Colonic mucosa (tissue), 4 donors: ENCODE data around the gene AHI1. TPM values are rescaled to one million over a fixed set of nuclear protein-coding genes. Genes with fewer than 3 reads are reported as not detected.

Source experiments
- DNase-seq: peaks from one replicate; pipeline ENCODE4 v3.0.0-alpha.2; 2020
- H3K27ac ChIP-seq: fragments of 200-600 bp; one replicate; pipeline ENCODE4 v1.8.0; 2021
- H3K27me3 ChIP-seq: fragments of 200-600 bp; one replicate; pipeline ENCODE4 v1.8.0; 2021
- H3K36me3 ChIP-seq: fragments of 200-600 bp; one replicate; pipeline ENCODE4 v1.8.0; 2021
- H3K4me1 ChIP-seq: fragments of 200-600 bp; one replicate; pipeline ENCODE4 v1.8.0; 2021; ENCODE audit warnings: mild to moderate bottlenecking
- H3K4me3 ChIP-seq: fragments of 200-600 bp; one replicate; pipeline ENCODE4 v1.8.0; 2021
- H3K9ac ChIP-seq, 2 donors: one replicate each; pipeline ENCODE4 v1.7.0; 2013; ENCODE audit warnings: control low read depth in 2 of 2, low read depth in 2 of 2, low read length in 2 of 2
- H3K9me3 ChIP-seq: fragments of 200-600 bp; one replicate; pipeline ENCODE4 v1.8.0; 2021
- intact Hi-C: fragments of 100-400 bp; cut with DNase I; formaldehyde crosslinking; loops from one replicate; pipeline ENCODE4 v1.14.1; 2022
- total RNA-seq, 2 donors: library from RNA; stranded (reverse); fragmentation: NEBNext Ultra II Directional in 1 of 2; extraction: Animal tissue kit (Norgen Biotek cat#: 25700) in 1 of 2; gene quantifications; one replicate each; pipeline ENCODE4 v1.2.1, GENCODE V29; 2021
- TF ChIP-seq, protein P1 (sequence below): fragments of 200-600 bp; IDR thresholded peaks from one replicate; pipeline ENCODE4 v1.8.0; 2022; ENCODE audit warnings: antibody characterized with exemption, mild to moderate bottlenecking
- donor health status: healthy.
- donor health status: DM: no; HTN: no; CAD: no.
- donor health status: DM: no; HTN: no; CAD: no.

Gene AHI1
- total RNA-seq, 2 donors from 2014 or later, result 21.0 to 25.5 TPM

DNA sequence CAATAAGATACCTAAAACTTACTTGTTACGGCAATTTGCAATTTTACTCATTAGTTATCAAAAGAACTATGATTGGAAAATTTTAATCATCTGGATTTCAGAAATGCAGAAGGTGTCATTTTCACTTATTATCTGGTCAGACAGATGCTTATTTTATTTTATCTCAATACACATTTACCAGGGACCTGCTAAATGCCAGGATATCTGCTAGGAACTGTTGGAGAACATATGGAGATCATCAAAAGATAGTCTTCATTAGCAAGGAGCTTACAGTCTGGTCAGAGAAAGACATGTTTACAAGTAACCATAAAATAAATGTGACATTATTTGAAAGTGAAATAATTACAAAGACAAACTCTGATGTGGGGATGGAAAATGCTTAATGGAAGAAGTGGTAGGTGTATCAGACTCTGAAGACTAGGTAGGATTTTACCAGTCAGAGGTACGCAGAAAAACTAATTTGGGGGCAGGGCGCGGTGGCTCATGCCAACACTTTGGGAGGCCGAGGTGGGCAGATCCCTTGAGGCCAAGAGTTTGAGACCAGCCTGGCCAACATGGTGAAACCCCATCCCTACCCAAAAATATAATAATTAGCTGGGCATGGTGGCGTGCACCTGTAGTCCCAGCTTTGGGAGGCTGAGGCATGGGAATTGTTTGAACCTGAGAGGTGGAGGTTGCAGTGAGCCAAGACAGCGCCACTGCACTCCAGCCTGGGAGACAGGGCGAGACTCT is 178.6 kb downstream of the AHI1 start:
- Histone ChIP-seq H3K27ac (no peak overlapping the region), H3K4me1 (no peaks in the 10 kb centered on the region), H3K36me3 (no peaks in the 10 kb centered on the region), H3K9me3 (no peaks in the 10 kb centered on the region), H3K4me3 (no peak overlapping the region), H3K9ac (no peak overlapping the region), H3K27me3 (no peaks in the 10 kb centered on the region)
- TF ChIP-seq, protein P1, sequence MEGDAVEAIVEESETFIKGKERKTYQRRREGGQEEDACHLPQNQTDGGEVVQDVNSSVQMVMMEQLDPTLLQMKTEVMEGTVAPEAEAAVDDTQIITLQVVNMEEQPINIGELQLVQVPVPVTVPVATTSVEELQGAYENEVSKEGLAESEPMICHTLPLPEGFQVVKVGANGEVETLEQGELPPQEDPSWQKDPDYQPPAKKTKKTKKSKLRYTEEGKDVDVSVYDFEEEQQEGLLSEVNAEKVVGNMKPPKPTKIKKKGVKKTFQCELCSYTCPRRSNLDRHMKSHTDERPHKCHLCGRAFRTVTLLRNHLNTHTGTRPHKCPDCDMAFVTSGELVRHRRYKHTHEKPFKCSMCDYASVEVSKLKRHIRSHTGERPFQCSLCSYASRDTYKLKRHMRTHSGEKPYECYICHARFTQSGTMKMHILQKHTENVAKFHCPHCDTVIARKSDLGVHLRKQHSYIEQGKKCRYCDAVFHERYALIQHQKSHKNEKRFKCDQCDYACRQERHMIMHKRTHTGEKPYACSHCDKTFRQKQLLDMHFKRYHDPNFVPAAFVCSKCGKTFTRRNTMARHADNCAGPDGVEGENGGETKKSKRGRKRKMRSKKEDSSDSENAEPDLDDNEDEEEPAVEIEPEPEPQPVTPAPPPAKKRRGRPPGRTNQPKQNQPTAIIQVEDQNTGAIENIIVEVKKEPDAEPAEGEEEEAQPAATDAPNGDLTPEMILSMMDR, result no peak
- intact Hi-C loops, result no loop called here
- no peak for DNase-seq

DNA sequence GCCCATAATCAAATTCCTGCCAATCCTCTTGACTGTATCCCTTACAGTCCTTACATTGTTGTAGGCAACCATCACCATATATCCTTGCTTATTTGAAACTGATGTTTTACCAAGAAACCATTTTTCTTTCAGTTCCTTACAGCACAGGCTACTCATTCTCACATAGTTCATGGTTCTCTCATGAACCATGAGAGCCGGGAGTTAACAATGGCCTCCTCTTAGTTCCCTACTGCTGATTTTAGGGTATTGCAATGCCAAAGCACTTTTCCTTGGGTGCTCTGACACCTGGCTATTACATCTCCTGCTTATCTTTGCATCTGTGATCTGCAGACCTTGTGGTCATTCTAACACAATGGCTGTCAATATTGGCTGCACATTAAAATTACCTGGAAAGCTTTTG is 183.0 kb downstream of the AHI1 start:
- no peak overlapping the region for H3K4me3 ChIP-seq
- H3K9ac ChIP-seq, result no peak overlapping the region
- intact Hi-C loops, result no loop called here
- no peaks in the 10 kb centered on the region for H3K4me1 ChIP-seq
- TF ChIP-seq, protein P1, result no peak
- no peaks in the 10 kb centered on the region for H3K36me3 ChIP-seq
- no peaks in the 10 kb centered on the region for H3K27me3 ChIP-seq
- no peak for DNase-seq
- no peak overlapping the region for H3K27ac ChIP-seq
- no peaks in the 10 kb centered on the region for H3K9me3 ChIP-seq

GRCh38 chr6:135311446-135312200 is 185.9 kb downstream of the AHI1 start:
- intact Hi-C loops, result no loop called here
- Histone ChIP-seq H3K27me3 (no peaks in the 10 kb centered on the region), H3K9ac (no peak overlapping the region), H3K27ac (no peak overlapping the region), H3K9me3 (no peaks in the 10 kb centered on the region), H3K4me1 (no peaks in the 10 kb centered on the region), H3K36me3 (no peaks in the 10 kb centered on the region), H3K4me3 (no peak overlapping the region)
- DNase-seq, result no peak
- TF ChIP-seq, protein P1, result no peak

GRCh38 chr6:135310291-135310690 is 187.2 kb downstream of the AHI1 start:
- no peaks in the 10 kb centered on the region for H3K4me1 ChIP-seq
- no peak overlapping the region for H3K9ac ChIP-seq
- H3K4me3 ChIP-seq, result no peak overlapping the region
- TF ChIP-seq, protein P1, result no peak
- no peak overlapping the region for H3K27ac ChIP-seq
- intact Hi-C loops, result no loop called here
- H3K27me3 ChIP-seq, result no peaks in the 10 kb centered on the region
- DNase-seq, result no peak
- no peaks in the 10 kb centered on the region for H3K36me3 ChIP-seq
- H3K9me3 ChIP-seq, result no peaks in the 10 kb centered on the region

DNA sequence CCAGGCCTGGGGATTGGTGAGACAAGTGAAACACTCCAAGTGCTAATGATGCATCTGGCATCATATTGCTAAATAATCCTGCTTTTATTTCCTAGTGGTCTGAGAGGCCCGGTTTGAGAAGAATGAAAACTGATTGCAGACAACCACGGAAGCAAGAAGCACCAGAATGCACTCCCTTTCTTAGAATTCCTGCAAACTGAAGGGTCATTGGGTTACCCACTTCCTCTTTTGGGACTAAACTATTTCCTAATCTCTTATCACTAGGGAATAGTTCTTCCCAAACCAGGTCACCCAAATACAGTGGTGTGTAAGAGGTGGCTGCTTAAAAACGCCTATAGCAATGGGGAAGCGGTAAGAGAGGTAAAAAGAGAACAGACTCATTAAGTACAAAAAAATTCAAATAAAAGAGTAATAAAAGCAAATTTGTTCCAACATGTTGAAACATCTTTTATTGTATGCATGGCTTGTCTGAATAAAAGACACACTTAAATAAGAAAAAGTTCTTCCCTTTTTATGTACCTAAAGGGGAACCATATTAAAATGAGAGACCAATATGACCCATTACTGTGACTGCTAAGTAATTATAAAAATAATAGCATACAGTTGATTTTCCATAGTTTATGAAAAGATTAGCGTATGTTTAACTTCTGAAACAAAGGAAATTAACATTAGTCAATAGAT is 190.7 kb downstream of the AHI1 start:
- intact Hi-C loops, result no loop called here
- TF ChIP-seq, protein P1, result no peak
- H3K9ac ChIP-seq, result no peak overlapping the region
- no peak overlapping the region for H3K4me3 ChIP-seq
- no peaks in the 10 kb centered on the region for H3K4me1 ChIP-seq
- H3K9me3 ChIP-seq, result no peaks in the 10 kb centered on the region
- no peaks in the 10 kb centered on the region for H3K27me3 ChIP-seq
- DNase-seq, result no peak
- H3K36me3 ChIP-seq, result no peaks in the 10 kb centered on the region
- H3K27ac ChIP-seq, result no peak overlapping the region
